Stimulated activated CD4-positive, alpha-beta T cell treated with anti-CD3 and anti-CD28 coated beads, Interleukin-15, amount 100 ng/mL, for 48 hours (primary cell): ENCODE results near the gene MOCOS.
"Not testable (repeated sequence)": the region's sequence is repeated elsewhere in the genome, so short reads cannot be mapped to it uniquely, and the experiment has no call there.

Experiments
- DNase-seq, 2 donors: peaks; one replicate each; pipeline ENCODE4 v3.0.0-alpha.2; 2020; ENCODE audit warnings: low read depth in 2 of 2

MOCOS gene

GRCh38 chr18:36187193-36187825 is at the start of gene MOCOS:
TSS of gene MOCOS (plus strand) at chr18:36187497. CDS start at chr18:36187540, 43 bp downstream.
- no peak for DNase-seq

GRCh38 chr18:36139245-36139644 is 48.1 kb upstream of the MOCOS start:
- no peak for DNase-seq

- no peak for DNase-seq
Observed at GRCh38 chr18:36141576-36141975, 45.7 kb upstream of the MOCOS start.

- DNase-seq = no peak
Observed at GRCh38 chr18:36142751-36143150, 44.5 kb upstream of the MOCOS start.

- no peak for DNase-seq
Observed at GRCh38 chr18:36143391-36143790, 43.9 kb upstream of the MOCOS start.

GRCh38 chr18:36149514-36150289 is 37.6 kb upstream of the MOCOS start:
- no peak for DNase-seq

- no peak for DNase-seq
Observed at GRCh38 chr18:36152781-36153180, 34.5 kb upstream of the MOCOS start.

GRCh38 chr18:36153203-36153602 is 34.1 kb upstream of the MOCOS start:
- DNase-seq = no peak

GRCh38 chr18:36153771-36154170 is 33.5 kb upstream of the MOCOS start:
- DNase-seq = no peak

- no peak for DNase-seq
Observed at GRCh38 chr18:36155851-36156757, 31.2 kb upstream of the MOCOS start.

GRCh38 chr18:36157441-36157840 is 29.9 kb upstream of the MOCOS start:
- no peak for DNase-seq

- DNase-seq = no peak
Observed at GRCh38 chr18:36158266-36158867, 28.9 kb upstream of the MOCOS start.

- no peak for DNase-seq
Observed at GRCh38 chr18:36160959-36161371, 26.3 kb upstream of the MOCOS start.

GRCh38 chr18:36162981-36163380 is 24.3 kb upstream of the MOCOS start:
- no peak for DNase-seq

- DNase-seq = no peak
Observed at GRCh38 chr18:36167692-36168218, 19.5 kb upstream of the MOCOS start.

- not testable (repeated sequence) for DNase-seq
Observed at GRCh38 chr18:36168296-36168695, 19.0 kb upstream of the MOCOS start.

GRCh38 chr18:36169938-36170337 is 17.4 kb upstream of the MOCOS start:
- DNase-seq = no peak

- no peak for DNase-seq
Observed at GRCh38 chr18:36175481-36175880, 11.8 kb upstream of the MOCOS start.

- DNase-seq = no peak
Observed at GRCh38 chr18:36176177-36176584, 11.1 kb upstream of the MOCOS start.

GRCh38 chr18:36176711-36177110 is 10.6 kb upstream of the MOCOS start:
- DNase-seq = no peak

- no peak for DNase-seq
Observed at GRCh38 chr18:36177913-36178312, 9.4 kb upstream of the MOCOS start.
